Right atrium auricular region (tissue), 2 donors: ENCODE results near the gene UBE2D4. TPM values are rescaled to one million over a fixed set of nuclear protein-coding genes. Genes with fewer than 3 reads are reported as not detected.
A peak's percentile ranks its signal among the peaks of the same experiment; 100 is the strongest.
"Not testable (repeated sequence)": the region's sequence is repeated elsewhere in the genome, so short reads cannot be mapped to it uniquely, and the experiment has no call there.

ENCODE experiments used
- DNase-seq: peaks from one replicate; pipeline ENCODE4 v3.0.0-alpha.2; 2019; ENCODE audit warnings: low spot score
- H3K27ac ChIP-seq, 2 donors: fragments of 200-600 bp; sonication (generic); 1 replicate in 1 of 2; 2 replicates in 1 of 2; pipeline ENCODE4 v1.5.1; 2016 to 2019
- H3K27me3 ChIP-seq, 2 donors: fragments of 200-600 bp; sonication (generic); one replicate each; pipeline versions ENCODE4 v1.5.1 to v1.6.0; 2017 to 2019
- H3K36me3 ChIP-seq: fragments of 200-600 bp; sonication (generic); one replicate; pipeline ENCODE4 v1.5.1; 2016
- H3K4me1 ChIP-seq, 2 donors: fragments of 200-600 bp; sonication (generic); one replicate each; pipeline versions ENCODE4 v1.5.1 to v1.6.0; 2017 to 2019
- H3K4me3 ChIP-seq, 2 donors: fragments of 200-600 bp; sonication (generic); 1 replicate in 1 of 2; 2 replicates in 1 of 2; pipeline ENCODE4 v1.5.1; 2017 to 2019; ENCODE audit warnings: mild to moderate bottlenecking in 1 of 2, moderate library complexity in 1 of 2
- H3K9me3 ChIP-seq, 2 donors: fragments of 200-600 bp; sonication (generic); one replicate each; pipeline ENCODE4 v1.5.1; 2019
- total RNA-seq, 2 donors: library from RNA; depleted of rRNA; stranded (reverse); fragments of >200 nt; gene quantifications; one replicate each; pipeline ENCODE4 v1.1.0, GENCODE V29; 2016
- TF ChIP-seq, protein P1 (sequence below), 2 donors: fragments of 200-600 bp; sonication (generic); IDR thresholded peaks; one replicate each; pipeline ENCODE4 v1.5.1; 2019; ENCODE audit warnings: antibody characterized with exemption in 2 of 2

The UBE2D4 gene
- total RNA-seq, 2 donors from 2014 or later = 47.4 to 50.5 TPM

DNA sequence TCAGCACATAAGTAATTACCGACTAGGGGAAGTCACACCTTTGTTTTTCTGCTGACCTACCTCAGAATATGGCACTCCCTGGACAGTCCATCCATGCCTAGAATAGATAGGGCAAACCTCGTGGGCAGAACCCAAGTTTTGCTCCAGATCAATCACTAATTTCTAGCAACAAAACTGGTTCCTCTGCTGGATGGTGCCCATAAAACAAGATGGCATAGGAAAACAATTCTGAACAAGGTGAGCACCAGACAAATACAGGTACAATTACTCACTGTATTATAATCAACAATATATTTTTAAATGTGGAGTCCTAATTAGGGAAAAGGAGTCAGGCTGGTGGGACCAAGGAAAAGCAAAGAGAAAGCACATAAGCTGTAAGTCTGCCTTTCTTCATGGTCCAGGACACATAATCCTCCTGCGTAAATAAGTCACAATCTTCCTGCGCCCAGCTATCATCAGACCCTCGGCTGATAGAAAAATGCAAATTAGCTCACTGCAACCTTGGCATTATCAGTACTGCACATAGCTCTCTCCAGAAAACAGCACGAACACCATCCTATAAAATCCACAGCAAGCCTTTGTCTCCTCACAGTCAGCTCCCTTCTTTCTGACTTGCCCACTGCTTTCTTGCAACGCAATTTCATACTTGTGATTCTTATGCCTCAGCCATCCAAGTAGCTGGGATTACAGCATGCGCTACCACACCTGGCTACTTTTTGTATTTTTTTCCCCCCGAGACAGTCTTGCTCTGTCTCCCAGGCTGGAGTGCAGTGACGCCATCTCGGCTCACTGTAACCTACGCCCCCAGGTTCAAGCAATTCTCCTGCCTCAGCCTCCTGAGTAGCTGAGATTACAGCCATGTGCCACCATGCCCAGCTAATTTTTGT is 34.9 kb upstream of the UBE2D4 start:
- TF ChIP-seq, protein P1, sequence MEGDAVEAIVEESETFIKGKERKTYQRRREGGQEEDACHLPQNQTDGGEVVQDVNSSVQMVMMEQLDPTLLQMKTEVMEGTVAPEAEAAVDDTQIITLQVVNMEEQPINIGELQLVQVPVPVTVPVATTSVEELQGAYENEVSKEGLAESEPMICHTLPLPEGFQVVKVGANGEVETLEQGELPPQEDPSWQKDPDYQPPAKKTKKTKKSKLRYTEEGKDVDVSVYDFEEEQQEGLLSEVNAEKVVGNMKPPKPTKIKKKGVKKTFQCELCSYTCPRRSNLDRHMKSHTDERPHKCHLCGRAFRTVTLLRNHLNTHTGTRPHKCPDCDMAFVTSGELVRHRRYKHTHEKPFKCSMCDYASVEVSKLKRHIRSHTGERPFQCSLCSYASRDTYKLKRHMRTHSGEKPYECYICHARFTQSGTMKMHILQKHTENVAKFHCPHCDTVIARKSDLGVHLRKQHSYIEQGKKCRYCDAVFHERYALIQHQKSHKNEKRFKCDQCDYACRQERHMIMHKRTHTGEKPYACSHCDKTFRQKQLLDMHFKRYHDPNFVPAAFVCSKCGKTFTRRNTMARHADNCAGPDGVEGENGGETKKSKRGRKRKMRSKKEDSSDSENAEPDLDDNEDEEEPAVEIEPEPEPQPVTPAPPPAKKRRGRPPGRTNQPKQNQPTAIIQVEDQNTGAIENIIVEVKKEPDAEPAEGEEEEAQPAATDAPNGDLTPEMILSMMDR (IDR thresholded peaks at IDR 0.05) = no peak
- Histone ChIP-seq H3K4me1 (peaks cover 0 to 28% of the 10 kb centered on the region in 2 donors), H3K9me3 (no peaks in the 10 kb centered on the region), H3K36me3 (peaks cover 8% of the 10 kb centered on the region), H3K27ac (no peak overlapping the region), H3K27me3 (no peaks in the 10 kb centered on the region), H3K4me3 (no peak overlapping the region)
- no peak for DNase-seq

DNA sequence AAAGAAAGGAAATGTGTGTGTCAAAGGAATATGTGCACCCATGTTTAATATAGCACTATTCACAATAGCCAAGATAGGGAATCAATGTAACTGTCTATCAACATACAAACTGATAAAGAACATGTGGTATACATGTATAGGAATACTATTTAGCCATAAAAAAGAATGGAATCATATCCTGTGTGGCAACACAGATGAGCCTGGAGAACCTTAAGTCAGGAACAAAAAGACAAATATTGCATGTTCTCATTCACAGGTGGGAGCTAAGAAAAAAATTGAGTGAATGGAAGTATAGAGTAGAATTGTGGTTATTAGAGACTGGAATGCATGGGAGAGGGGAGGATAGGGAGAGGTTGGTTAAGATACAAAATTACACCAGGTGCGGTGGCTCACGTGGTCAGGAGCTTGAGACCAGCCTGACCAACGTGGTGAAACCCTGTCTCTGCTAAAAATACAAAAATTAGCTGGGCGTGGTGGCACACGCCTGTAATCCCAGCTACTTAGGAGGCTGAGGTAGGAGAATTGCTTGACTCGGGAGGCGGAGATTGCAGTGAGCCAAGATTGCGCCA is 30.3 kb upstream of the UBE2D4 start:
- Histone ChIP-seq H3K9me3 (no peaks in the 10 kb centered on the region), H3K36me3 (no peaks in the 10 kb centered on the region), H3K27me3 (no peaks in the 10 kb centered on the region), H3K27ac (no peak overlapping the region), H3K4me1 (peaks cover 0 to 27% of the 10 kb centered on the region in 2 donors), H3K4me3 (no peak overlapping the region)
- TF ChIP-seq, protein P1 (IDR thresholded peaks at IDR 0.05) = no peak
- DNase-seq = no peak

DNA sequence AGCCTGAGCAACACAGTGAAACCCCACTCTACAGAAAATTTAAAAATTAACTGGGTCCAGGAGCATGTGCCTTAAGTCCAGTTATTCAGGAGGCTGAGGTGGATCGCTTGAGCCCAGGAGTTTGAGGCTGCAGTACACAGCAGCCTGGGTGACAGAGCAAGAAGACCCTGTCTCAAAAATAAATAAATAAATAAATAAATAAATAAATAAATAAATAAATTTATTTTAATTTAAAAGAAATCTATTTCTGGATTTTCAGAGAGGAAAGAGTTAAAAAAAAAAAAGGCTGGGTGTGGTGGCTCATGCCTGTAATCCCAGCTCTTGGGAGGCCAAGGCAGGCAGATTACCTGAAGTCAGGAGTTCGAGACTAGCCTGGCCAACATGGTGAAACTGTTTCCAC is 27.7 kb upstream of the UBE2D4 start:
- H3K4me3 ChIP-seq, H3K27ac ChIP-seq, H3K27me3 ChIP-seq, DNase-seq, H3K36me3 ChIP-seq, H3K9me3 ChIP-seq: not testable (repeated sequence)
- H3K4me1 ChIP-seq = peaks cover 0 to 28% of the 10 kb centered on the region in 2 donors

DNA sequence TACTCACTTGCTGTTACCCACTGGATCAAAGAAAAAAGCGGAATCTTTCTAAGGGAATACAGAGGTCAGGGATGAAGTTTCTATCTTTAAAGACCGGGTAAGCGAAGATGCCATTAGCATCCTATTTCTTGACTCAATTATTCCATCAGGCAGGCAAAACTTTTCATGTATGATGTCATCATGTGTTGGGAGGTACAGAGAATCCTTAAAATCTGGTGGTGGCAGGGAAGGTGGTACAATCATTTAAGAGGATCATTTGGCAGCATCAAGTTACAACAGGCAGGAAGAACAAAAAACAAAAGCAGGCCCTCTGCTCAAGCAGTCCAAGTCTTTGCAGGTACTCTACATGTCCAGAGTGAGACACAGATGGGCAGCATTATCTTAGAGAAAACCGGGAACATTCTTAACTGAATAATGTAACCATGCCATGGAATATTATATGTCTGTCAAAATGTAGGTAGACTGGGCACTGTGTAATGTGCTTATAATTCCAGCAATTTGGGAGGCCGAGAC is 23.6 kb upstream of the UBE2D4 start:
- no peak overlapping the region for H3K4me3 ChIP-seq
- no peaks in the 10 kb centered on the region for H3K27me3 ChIP-seq
- no peaks in the 10 kb centered on the region for H3K36me3 ChIP-seq
- H3K27ac ChIP-seq = no peak overlapping the region
- H3K4me1 ChIP-seq = peaks cover 0 to 46% of the 10 kb centered on the region in 2 donors
- H3K9me3 ChIP-seq = no peaks in the 10 kb centered on the region
- no peak for DNase-seq
- TF ChIP-seq, protein P1 (IDR thresholded peaks at IDR 0.05) = no peak

DNA sequence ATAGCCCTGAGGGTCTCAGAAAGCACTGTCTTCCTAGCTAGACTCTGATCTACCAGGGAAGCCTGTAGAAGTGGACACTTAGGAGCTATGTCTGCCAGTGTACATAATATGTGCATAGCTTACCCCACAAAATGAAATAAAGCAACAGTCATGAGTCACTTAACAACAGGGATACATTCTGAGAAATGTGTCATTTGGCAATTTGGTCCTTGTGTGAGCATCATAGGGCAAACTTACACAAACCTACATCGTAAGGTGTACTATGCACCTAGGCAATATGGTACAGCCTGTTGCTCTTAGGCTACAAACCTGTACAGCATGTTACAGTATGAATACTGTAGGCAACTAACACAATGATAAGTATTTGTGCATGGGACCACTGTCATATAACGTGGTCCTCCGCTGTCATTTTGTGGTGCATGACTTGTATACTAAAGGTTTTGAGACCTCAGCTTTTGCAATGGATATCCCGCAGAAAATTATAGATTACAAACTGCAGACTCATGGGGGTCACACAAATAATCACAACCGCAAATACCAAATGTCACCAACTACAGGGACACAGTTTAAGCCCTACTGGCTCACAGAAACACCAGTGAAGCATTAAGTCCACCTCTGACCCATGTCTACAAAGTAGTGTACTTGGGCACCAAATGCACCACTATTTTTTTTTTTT is 21.6 kb upstream of the UBE2D4 start:
- no peaks in the 10 kb centered on the region for H3K36me3 ChIP-seq
- TF ChIP-seq, protein P1 (IDR thresholded peaks at IDR 0.05) = no peak
- H3K4me1 ChIP-seq = peaks cover 0 to 41% of the 10 kb centered on the region in 2 donors
- peak overlapping the region; percentile 88 to 89 for H3K27ac ChIP-seq
- H3K27me3 ChIP-seq = no peaks in the 10 kb centered on the region
- H3K9me3 ChIP-seq = no peaks in the 10 kb centered on the region
- H3K4me3 ChIP-seq = no peak overlapping the region
- DNase-seq = no peak
